Astrocyte of the spinal cord (primary cell): ENCODE data around the gene SLC5A2.
A peak's percentile ranks its signal among the peaks of the same experiment; 100 is the strongest.

ENCODE experiments used
- DNase-seq: peaks from one replicate; pipeline ENCODE4 v3.0.0; 2011; ENCODE audit warnings: low read depth, low spot score
- H3K4me3 ChIP-seq: 2 replicates; pipeline ENCODE4 v1.5.1; 2011; ENCODE audit warnings: low read depth, mild to moderate bottlenecking, low read length, moderate library complexity
- in situ Hi-C: cut with HindIII; loops from 2 replicates; pipeline ENCODE4 v1.10.0; 2017; ENCODE audit warnings: low sequenced_read_pairs
- TF ChIP-seq, protein P1 (sequence below): IDR thresholded peaks from 2 replicates; pipeline ENCODE4 v1.5.1; 2012; ENCODE audit warnings: low read depth, mild to moderate bottlenecking, low read length, inconsistent platforms

The SLC5A2 gene

DNA sequence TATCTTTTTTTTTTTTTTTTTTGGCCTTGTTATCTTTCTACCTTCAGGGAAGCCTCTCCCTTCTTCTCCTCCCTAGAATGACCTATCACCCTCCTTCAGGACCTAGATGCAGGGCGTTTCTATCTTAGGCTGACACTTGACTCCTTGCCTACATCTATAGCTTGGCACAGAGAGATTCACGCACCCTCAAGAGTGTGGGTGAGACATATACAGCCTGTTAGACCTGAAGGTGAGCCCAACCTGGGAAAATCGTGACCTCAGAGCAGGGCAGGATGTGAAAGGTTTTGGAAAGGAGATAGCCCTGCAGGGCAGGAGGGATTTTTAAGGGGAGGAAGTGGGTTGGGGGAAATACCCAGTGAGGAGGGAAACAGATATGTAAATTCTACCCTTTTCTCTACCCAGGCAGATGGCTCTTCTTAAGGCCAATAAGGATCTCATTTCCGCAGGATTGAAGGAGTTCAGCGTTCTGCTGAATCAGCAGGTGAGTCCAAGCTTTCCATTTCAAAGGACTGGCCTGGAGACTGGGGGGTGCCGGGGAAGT is 44.9 kb downstream of the SLC5A2 start, which contains the start of gene AHSP:
Gene AHSP (plus strand): TSS at position 167 of the 541 bp plus-strand sequence. CDS start 240 bp downstream, at position 407.
- H3K4me3 ChIP-seq, result no peak within 1 kb of the TSS
- TF ChIP-seq, protein P1, sequence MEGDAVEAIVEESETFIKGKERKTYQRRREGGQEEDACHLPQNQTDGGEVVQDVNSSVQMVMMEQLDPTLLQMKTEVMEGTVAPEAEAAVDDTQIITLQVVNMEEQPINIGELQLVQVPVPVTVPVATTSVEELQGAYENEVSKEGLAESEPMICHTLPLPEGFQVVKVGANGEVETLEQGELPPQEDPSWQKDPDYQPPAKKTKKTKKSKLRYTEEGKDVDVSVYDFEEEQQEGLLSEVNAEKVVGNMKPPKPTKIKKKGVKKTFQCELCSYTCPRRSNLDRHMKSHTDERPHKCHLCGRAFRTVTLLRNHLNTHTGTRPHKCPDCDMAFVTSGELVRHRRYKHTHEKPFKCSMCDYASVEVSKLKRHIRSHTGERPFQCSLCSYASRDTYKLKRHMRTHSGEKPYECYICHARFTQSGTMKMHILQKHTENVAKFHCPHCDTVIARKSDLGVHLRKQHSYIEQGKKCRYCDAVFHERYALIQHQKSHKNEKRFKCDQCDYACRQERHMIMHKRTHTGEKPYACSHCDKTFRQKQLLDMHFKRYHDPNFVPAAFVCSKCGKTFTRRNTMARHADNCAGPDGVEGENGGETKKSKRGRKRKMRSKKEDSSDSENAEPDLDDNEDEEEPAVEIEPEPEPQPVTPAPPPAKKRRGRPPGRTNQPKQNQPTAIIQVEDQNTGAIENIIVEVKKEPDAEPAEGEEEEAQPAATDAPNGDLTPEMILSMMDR, result no peak
- no peak for DNase-seq
- in situ Hi-C loops, result no loop called here

DNA sequence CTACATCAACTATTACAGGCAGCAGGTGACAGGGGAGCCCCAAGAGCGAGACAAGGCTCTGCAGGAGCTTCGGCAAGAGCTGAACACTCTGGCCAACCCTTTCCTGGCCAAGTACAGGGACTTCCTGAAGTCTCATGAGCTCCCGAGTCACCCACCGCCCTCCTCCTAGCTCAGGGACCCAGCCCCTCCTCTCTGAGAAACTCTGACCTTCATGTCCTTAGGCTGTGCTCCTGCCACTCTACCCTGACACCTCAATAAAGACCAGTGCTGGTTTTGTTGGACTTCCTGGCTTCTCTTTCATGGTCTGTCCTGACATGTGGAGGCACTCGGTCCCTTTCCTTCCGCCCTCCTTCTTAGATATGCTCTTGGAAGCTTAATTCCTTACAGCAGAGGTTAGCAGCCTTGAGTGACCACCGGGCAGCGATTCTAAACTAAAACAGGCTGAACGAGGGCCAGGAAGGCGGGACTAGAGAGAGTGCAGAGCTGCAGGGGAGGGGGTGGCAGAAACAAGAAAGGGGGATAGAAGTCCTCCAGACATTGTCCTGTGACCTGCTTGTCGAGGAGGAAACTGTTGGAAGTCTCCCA is 45.7 kb downstream of the SLC5A2 start:
- no peak overlapping the region for H3K4me3 ChIP-seq
- in situ Hi-C loops, result no loop called here
- DNase-seq, result no peak
- TF ChIP-seq, protein P1, result no peak

DNA sequence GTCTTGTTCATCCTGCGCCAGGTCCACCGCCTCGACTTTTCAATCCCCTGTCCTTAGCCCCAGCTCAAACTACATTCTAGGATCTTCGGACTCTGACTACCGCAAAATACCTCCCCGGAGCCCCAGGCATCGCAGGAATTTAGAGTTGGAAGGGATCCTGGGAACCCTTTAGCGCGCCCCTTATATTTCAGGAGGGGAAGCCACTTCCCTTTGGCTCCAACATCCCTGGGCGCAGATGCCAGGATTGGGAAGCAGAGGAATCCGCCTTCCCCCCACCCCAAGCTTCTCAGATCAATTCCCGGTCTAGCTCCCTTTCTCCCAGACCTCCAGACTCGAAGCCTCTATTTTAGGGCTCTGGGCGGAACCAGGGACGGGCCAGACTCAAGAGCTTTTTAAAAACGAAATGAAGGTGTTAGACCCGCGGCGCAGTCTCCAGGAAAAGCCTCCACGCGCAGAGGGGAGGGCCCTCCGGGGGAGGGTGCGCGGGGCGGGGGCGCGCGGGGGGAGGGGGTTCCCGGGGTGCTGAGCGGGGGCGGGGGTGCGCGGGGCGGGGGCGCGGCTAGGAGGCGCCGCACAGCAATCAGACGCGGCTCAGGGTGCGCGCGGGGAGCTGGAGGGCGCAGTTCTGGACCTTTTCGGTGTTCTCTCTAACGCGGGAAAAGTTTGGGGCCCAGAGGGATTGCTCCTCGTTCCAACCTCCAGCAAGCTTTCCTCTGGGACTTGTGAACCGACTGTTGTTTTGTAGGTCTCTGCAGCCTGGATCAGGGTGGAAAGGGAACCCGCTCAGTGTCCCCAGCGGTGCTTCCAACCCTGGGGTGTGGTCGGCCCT is 46.4 kb downstream of the SLC5A2 start:
- in situ Hi-C loops, result no loop called here
- no peak overlapping the region for H3K4me3 ChIP-seq
- TF ChIP-seq, protein P1, result no peak
- DNase-seq, result peak; percentile 13

DNA sequence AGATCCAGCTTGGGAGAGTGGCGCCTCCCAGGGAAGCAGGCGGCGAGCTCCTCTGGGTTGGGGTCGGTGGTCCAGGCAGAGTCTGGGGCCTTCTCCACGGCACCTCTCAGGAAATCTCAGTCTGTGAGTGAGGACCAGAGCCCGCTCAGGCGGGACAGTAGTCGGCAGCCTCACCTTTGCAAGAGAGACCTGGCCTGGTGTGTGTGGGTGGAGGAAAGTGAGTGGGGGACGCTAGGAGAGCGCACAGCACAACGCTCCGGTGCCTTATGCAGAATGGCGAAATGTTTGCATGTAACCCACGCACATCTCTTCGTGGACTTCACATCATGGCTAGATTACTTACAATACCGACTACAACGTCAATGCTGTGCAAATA is 47.0 kb downstream of the SLC5A2 start:
- TF ChIP-seq, protein P1, result no peak
- no peak overlapping the region for H3K4me3 ChIP-seq
- in situ Hi-C loops, result no loop called here
- DNase-seq, result no peak

DNA sequence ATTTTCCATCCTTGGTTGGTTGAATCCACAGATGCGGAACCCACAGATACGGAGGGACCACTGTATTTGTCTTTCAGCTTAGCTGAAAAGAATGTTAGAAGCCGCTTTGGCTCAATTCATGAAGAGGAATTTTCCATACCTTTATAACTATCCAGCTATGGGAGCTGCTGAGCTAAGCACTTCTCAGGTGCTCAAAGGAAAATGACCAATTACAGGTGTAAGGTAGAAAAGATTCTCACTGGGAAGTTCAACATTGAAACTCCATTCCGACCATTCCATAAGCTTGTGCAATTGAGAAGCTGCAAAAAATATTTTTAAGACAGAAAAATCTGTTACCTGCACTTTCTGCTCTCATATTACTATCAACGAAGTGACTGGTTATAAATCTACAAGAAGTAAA is 47.5 kb downstream of the SLC5A2 start:
- H3K4me3 ChIP-seq, result no peak overlapping the region
- no peak for DNase-seq
- in situ Hi-C loops, result no loop called here
- TF ChIP-seq, protein P1, result no peak

DNA sequence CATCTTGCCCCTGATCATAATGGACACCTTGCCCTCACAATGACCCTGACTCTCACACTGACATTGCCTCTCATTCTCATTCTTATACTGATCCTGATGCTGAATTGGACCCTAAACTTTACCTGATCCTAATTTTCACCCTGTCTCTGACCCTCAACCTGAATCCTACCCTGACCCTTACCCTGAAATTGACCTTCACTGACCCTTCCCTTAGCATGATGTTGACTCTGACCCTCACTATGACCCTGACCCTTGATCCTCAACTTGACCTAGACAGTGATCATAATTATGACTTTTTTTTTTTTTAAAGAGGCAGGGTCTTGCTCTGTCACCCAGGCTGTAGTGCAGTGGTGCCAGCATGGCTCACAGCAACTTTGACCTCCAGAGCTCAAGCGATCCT is 48.2 kb downstream of the SLC5A2 start:
- no peak overlapping the region for H3K4me3 ChIP-seq
- TF ChIP-seq, protein P1, result no peak
- in situ Hi-C loops, result no loop called here
- DNase-seq, result no peak
